Stimulated activated CD8-positive, alpha-beta memory T cell treated with anti-CD3 and anti-CD28 coated beads, Interleukin-4, amount 100 ng/mL, for 48 hours (primary cell): ENCODE measurements around the gene SCGB1D1.

Source experiments
- DNase-seq: peaks from one replicate; pipeline ENCODE4 v3.0.0-alpha.2; 2020

The SCGB1D1 gene

DNA sequence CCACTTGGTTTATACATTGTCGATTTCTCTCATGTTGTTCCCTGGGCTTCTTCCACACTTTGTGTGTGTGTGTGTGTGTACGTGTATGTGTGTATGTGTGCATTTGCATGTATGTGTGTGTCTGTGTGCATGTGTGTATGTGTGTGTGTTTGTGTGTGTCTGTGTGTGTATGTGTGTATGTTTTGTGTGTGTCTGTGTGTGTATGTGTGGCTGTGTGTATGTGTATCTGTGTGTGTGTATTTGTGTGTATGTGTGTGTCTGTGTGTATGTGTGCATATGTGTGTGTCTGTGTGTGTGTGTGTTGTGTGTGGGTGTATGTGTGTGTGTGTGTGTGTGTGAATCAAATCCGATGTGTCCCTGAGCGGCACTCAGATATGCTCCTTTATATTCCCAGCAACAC lies 47.5 kb downstream of the SCGB1D1 start:
- no peak for DNase-seq

DNA sequence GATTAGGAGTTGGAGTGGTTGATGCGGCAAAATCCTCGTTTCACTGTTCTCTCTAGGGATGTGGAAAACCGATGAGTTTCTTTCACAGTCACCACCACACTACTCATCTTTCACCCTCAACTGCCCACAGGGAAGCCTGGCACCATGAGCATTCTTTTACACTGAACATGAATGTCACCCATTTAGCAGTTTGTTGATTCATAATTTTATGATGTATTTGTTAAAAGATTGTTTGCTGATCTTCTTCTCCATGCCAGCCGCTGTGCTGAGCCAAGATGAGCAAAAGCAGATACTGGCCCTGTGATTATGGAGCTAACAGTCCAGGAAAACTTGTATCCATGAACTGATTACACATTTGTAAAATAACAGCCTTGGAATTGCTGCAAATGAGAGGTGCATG lies 48.1 kb downstream of the SCGB1D1 start:
- DNase-seq: no peak

DNA sequence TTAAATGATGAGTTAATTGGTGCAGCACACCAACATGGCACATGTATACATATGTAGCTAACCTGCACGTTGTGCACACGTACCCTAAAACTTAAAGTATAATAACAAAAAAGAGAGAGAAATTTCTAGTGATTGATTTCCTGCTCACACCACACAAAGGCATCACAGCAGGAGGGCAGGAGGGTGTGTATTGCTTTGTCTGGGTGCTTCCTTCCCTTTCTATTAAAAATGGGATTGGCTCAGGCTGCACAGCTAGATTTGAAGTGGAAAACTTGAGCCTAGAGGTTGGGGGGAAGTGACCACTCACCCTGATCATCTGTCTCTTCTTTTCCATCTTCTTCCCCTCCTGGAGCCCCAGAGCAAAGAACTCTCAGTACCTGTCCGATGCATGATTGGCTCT lies 51.1 kb downstream of the SCGB1D1 start:
- no peak for DNase-seq

DNA sequence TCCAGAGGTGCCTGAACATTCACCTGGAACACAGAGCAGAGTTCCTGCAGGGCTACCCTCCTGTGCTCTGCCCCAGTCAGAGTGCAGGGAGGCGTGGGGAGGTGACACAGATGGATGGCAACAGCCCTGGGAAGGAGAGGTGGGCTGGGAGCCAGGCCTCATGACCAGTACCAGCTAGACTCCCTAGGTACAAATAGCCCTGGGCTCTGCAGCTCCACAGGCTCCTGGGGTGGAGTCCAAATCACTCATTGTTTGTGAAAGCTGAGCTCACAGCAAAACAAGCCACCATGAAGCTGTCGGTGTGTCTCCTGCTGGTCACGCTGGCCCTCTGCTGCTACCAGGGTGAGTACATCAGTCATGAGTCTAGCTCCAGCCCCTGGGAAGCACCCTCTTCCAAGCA lies 52.0 kb downstream of the SCGB1D1 start, which contains the start of gene SCGB1D2:
Gene SCGB1D2 (plus strand): TSS at position 219 of the 400 bp plus-strand sequence. CDS start 69 bp downstream, at position 288.
- no peak for DNase-seq
